HG02852 (cell line): Measurements from ENCODE around the gene GPR83.
"Not testable (repeated sequence)": the region's sequence is repeated elsewhere in the genome, so short reads cannot be mapped to it uniquely, and the experiment has no call there.

ENCODE experiments used
- ATAC-seq: cut with Tn5 transposase; IDR thresholded peaks from one replicate; pipeline ENCODE4 v1.9.1; 2021; ENCODE audit warnings: mild to moderate bottlenecking, moderate library complexity; ENCODE audit not compliant: unreplicated experiment

Gene GPR83

GRCh38 chr11:94376841-94377240 lies 24.4 kb downstream of the GPR83 start:
- ATAC-seq: no peak

- not testable (repeated sequence) for ATAC-seq
Observed at GRCh38 chr11:94370576-94370975, 30.6 kb downstream of the GPR83 start.

- ATAC-seq: not testable (repeated sequence)
Observed at GRCh38 chr11:94350850-94351563, 50.2 kb downstream of the GPR83 start.

- ATAC-seq: not testable (repeated sequence)
Observed at GRCh38 chr11:94346311-94346710, 54.9 kb downstream of the GPR83 start.

- no peak for ATAC-seq
Observed at GRCh38 chr11:94343495-94343894, 57.7 kb downstream of the GPR83 start.

GRCh38 chr11:94342250-94342649 lies 59.0 kb downstream of the GPR83 start:
- ATAC-seq: no peak

- no peak for ATAC-seq
Observed at GRCh38 chr11:94338651-94339050, 62.6 kb downstream of the GPR83 start.

GRCh38 chr11:94336033-94336432 lies 65.2 kb downstream of the GPR83 start:
- no peak for ATAC-seq

- no peak for ATAC-seq
Observed at GRCh38 chr11:94332814-94333213, 68.4 kb downstream of the GPR83 start.

GRCh38 chr11:94330789-94331188 lies 70.4 kb downstream of the GPR83 start:
- no peak for ATAC-seq

- ATAC-seq: no peak
Observed at GRCh38 chr11:94329501-94329900, 71.7 kb downstream of the GPR83 start.

- ATAC-seq: no peak
Observed at GRCh38 chr11:94328587-94329080, 72.6 kb downstream of the GPR83 start.
